Cerebellar cortex (tissue), 1 donor: Measurements from ENCODE around the gene MYT1.

Source experiments
- DNase-seq: peaks from one replicate; pipeline ENCODE4 v3.0.0-alpha.2; 2015; ENCODE audit warnings: low spot score

The MYT1 gene

GRCh38 chr20:64212755-64213154 lies 48.5 kb downstream of the MYT1 start:
- peak; percentile 86 for DNase-seq

GRCh38 chr20:64214113-64214512 lies 49.9 kb downstream of the MYT1 start:
- DNase-seq = no peak

GRCh38 chr20:64214952-64215351 lies 50.7 kb downstream of the MYT1 start:
- no peak for DNase-seq

- peak; percentile 89 for DNase-seq
Observed at GRCh38 chr20:64216036-64216435, 51.8 kb downstream of the MYT1 start.

GRCh38 chr20:64216910-64217309 lies 52.7 kb downstream of the MYT1 start:
- no peak for DNase-seq

- DNase-seq = no peak
Observed at GRCh38 chr20:64217539-64218221, 53.4 kb downstream of the MYT1 start.

- DNase-seq = no peak
Observed at GRCh38 chr20:64219202-64219601, 55.0 kb downstream of the MYT1 start.

GRCh38 chr20:64219730-64220129 lies 55.5 kb downstream of the MYT1 start:
- DNase-seq = no peak

GRCh38 chr20:64220420-64220819 lies 56.2 kb downstream of the MYT1 start:
- no peak for DNase-seq

GRCh38 chr20:64220891-64221527 lies 56.8 kb downstream of the MYT1 start:
- DNase-seq = no peak

GRCh38 chr20:64222291-64222735 lies 58.1 kb downstream of the MYT1 start:
- no peak for DNase-seq

- no peak for DNase-seq
Observed at GRCh38 chr20:64222851-64223525, 58.7 kb downstream of the MYT1 start.

GRCh38 chr20:64223526-64224067 lies 59.3 kb downstream of the MYT1 start:
- DNase-seq = no peak

GRCh38 chr20:64224351-64225170 lies 60.3 kb downstream of the MYT1 start:
- DNase-seq = no peak

GRCh38 chr20:64225171-64225595 lies 60.9 kb downstream of the MYT1 start:
- no peak for DNase-seq

- DNase-seq = no peak
Observed at GRCh38 chr20:64225828-64226598, 61.8 kb downstream of the MYT1 start.

- DNase-seq = peak; percentile 52
Observed at GRCh38 chr20:64226686-64227580, 62.7 kb downstream of the MYT1 start.

- no peak for DNase-seq
Observed at GRCh38 chr20:64228086-64228653, 63.9 kb downstream of the MYT1 start.

- DNase-seq = no peak
Observed at GRCh38 chr20:64228751-64229506, 64.7 kb downstream of the MYT1 start.
